ENCODE results near the gene SPATA45. TPM values are rescaled to one million over a fixed set of nuclear protein-coding genes. Genes with fewer than 3 reads are reported as not detected.

Gene SPATA45
- total RNA-seq, 1 donor from 2014 or later, result not detected

GRCh38 chr1:212783976-212784375, 63.5 kb downstream of the SPATA45 start:
- H3K27me3 ChIP-seq, result no peaks in the 10 kb centered on the region
- intact Hi-C loops (cut with DNase I), result loop anchor here (5.0 kb wide), 1 partner anchor 307 kb away; no protein-coding TSS in a partner anchor
- no peak overlapping the region for H3K27ac ChIP-seq
- H3K4me3 ChIP-seq, result no peak overlapping the region
- DNase-seq (ENCODE audit: low spot score in 2 of 2), result no peak
- H3K4me1 ChIP-seq, result no peaks in the 10 kb centered on the region
- H3K9me3 ChIP-seq, result no peaks in the 10 kb centered on the region
- no peak for TF ChIP-seq CTCF (IDR thresholded peaks at IDR 0.05)
- peaks cover 20 to 56% of the 10 kb centered on the region in 2 donors for H3K36me3 ChIP-seq

GRCh38 chr1:212782422-212783154, 64.9 kb downstream of the SPATA45 start:
- Histone ChIP-seq H3K27me3 (no peaks in the 10 kb centered on the region), H3K4me3 (no peak overlapping the region), H3K36me3 (peaks cover 20 to 56% of the 10 kb centered on the region in 2 donors), H3K9me3 (no peaks in the 10 kb centered on the region), H3K4me1 (no peaks in the 10 kb centered on the region), H3K27ac (no peak overlapping the region)
- intact Hi-C loops (cut with DNase I), result loop anchor here (1.0 to 5.0 kb wide), 2 partner anchors 117 to 305 kb away; no protein-coding TSS in a partner anchor
- TF ChIP-seq CTCF (IDR thresholded peaks at IDR 0.05), result peak; percentile 33 to 61 (median 51)
- DNase-seq (ENCODE audit: low spot score in 2 of 2), result no peak

- Histone ChIP-seq H3K27ac (no peak overlapping the region), H3K4me3 (no peak overlapping the region), H3K27me3 (no peaks in the 10 kb centered on the region), H3K9me3 (no peaks in the 10 kb centered on the region), H3K4me1 (no peaks in the 10 kb centered on the region), H3K36me3 (peaks cover 17 to 53% of the 10 kb centered on the region in 2 donors)
- TF ChIP-seq CTCF (IDR thresholded peaks at IDR 0.05), result no peak
- DNase-seq (ENCODE audit: low spot score in 2 of 2), result no peak
- intact Hi-C loops (cut with DNase I), result loop anchor here (5.0 kb wide), 1 partner anchor 304 kb away; no protein-coding TSS in a partner anchor
Observed at GRCh38 chr1:212781225-212781624, 66.2 kb downstream of the SPATA45 start.

GRCh38 chr1:212780759-212781158, 66.7 kb downstream of the SPATA45 start:
- Histone ChIP-seq H3K27me3 (no peaks in the 10 kb centered on the region), H3K9me3 (no peaks in the 10 kb centered on the region), H3K4me3 (no peak overlapping the region), H3K36me3 (peaks cover 17 to 49% of the 10 kb centered on the region in 2 donors), H3K27ac (no peak overlapping the region), H3K4me1 (no peaks in the 10 kb centered on the region)
- TF ChIP-seq CTCF (IDR thresholded peaks at IDR 0.05), result no peak
- no peak for DNase-seq (ENCODE audit: low spot score in 2 of 2)
- intact Hi-C loops (cut with DNase I), result loop anchor here (5.0 kb wide), 1 partner anchor 303 kb away; no protein-coding TSS in a partner anchor

Other genes with a start within 250 kb of the SPATA45 start
- gene ATF3, start 238.9 kb downstream of the SPATA45 start, total RNA-seq, result 79.1 TPM
- 18.4 TPM for gene BATF3, start 147.8 kb downstream of the SPATA45 start, total RNA-seq
- gene NSL1, start 55.9 kb downstream of the SPATA45 start, total RNA-seq, result 69.1 TPM
- 2.7 TPM for gene TATDN3, start 55.8 kb downstream of the SPATA45 start, total RNA-seq
- gene FLVCR1, start 10.6 kb upstream of the SPATA45 start, total RNA-seq, result 5.7 TPM
- 0.11 TPM for gene VASH2, start 102.9 kb upstream of the SPATA45 start, total RNA-seq
- 36.7 TPM for gene ANGEL2, start 168.2 kb upstream of the SPATA45 start, total RNA-seq
- 21.0 TPM for gene RPS6KC1, start 203.6 kb upstream of the SPATA45 start, total RNA-seq